Gastrocnemius medialis (tissue), 4 donors: ENCODE measurements around the gene ZNF660.

Experiments
- CTCF ChIP-seq, 5 experiments: fragments of 450-650 bp in 3 of 5; fragments of 200-600 bp in 2 of 5; sonication (generic) in 2 of 5; IDR thresholded peaks in 4 of 5; conservative IDR thresholded peaks in 1 of 5; 1 replicate in 4 of 5; 2 replicates in 1 of 5; pipeline ENCODE4 v1.5.1; 2016 to 2019; ENCODE audit warnings: antibody characterized with exemption in 5 of 5, mild to moderate bottlenecking in 3 of 5, moderate library complexity in 3 of 5
- POLR2A ChIP-seq, 2 donors: fragments of 450-650 bp; IDR thresholded peaks; one replicate each; pipeline ENCODE4 v1.6.1; 2017; ENCODE audit warnings: antibody characterized with exemption in 2 of 2, mild to moderate bottlenecking in 2 of 2, moderate library complexity in 2 of 2

- no peak for TF ChIP-seq POLR2A (IDR thresholded peaks at IDR 0.05)
- no peak for TF ChIP-seq CTCF (IDR thresholded peaks at IDR 0.05 in 4 of 5, conservative IDR thresholded peaks at IDR 0.05 in 1 of 5)
These were observed 57.6 kb downstream of the ZNF660 start for GRCh38 chr3:44642337-44642736.
